Astrocyte of the cerebellum (primary cell): Measurements from ENCODE around the gene ARPC4.
A peak's percentile ranks its signal among the peaks of the same experiment; 100 is the strongest.
"Not testable (repeated sequence)": the region's sequence is repeated elsewhere in the genome, so short reads cannot be mapped to it uniquely, and the experiment has no call there.

Experiments
- DNase-seq: peaks from one replicate; pipeline ENCODE4 v3.0.0-alpha.2; 2011; ENCODE audit warnings: low read depth
- H3K4me3 ChIP-seq: 2 replicates; pipeline ENCODE4 v1.5.1; 2011; ENCODE audit warnings: mild to moderate bottlenecking, low read depth, low read length, moderate library complexity
- CTCF ChIP-seq: IDR thresholded peaks from 2 replicates; pipeline ENCODE4 v1.5.1; 2012; ENCODE audit warnings: low read length, low read depth, moderate library complexity, mild to moderate bottlenecking; ENCODE audit errors: missing control alignments
- in situ Hi-C: cut with HindIII; loops from 2 replicates; pipeline ENCODE4 v1.10.0; 2017; ENCODE audit warnings: low sequenced_read_pairs

Gene ARPC4

DNA sequence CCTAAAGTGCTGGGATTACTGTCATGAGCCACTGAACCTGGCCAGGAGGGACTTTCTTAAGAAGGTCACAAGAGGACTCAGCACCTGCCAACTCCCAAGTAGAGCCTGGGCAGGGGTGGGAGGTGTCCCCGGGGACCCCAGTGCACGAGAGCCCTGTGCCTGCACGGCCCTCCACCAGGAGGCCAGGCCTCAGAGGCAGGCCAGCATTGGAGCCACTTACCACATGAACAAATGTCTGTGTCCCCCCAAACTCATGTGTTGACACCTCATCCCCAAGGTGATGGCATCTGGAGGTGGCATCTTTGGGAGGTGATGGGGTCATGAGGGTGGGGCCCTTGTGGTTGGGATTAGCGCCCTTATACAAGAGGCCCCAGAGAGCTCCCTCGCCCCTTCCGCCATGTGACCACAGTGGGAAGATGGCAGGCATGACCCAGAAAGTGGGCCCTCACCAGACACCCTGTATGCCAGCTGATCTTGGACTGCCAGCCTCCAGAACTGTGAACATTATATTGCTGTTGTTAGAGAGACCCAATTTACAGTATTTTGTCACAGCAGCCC is 54.1 kb downstream of the ARPC4 start:
- no peak for TF ChIP-seq CTCF
- no peak overlapping the region for H3K4me3 ChIP-seq
- in situ Hi-C loops = no loop called here
- no peak for DNase-seq

GRCh38 chr3:9847870-9848269 is 55.0 kb downstream of the ARPC4 start:
- in situ Hi-C loops, DNase-seq: not testable (repeated sequence)

GRCh38 chr3:9848860-9849259 is 56.0 kb downstream of the ARPC4 start:
- in situ Hi-C loops, H3K4me3 ChIP-seq, DNase-seq: not testable (repeated sequence)
- TF ChIP-seq CTCF = peak; percentile 51

More at GRCh38 chr3:9847870-9848269, 55.0 kb downstream of the ARPC4 start:
- not testable (repeated sequence) for H3K4me3 ChIP-seq

DNA sequence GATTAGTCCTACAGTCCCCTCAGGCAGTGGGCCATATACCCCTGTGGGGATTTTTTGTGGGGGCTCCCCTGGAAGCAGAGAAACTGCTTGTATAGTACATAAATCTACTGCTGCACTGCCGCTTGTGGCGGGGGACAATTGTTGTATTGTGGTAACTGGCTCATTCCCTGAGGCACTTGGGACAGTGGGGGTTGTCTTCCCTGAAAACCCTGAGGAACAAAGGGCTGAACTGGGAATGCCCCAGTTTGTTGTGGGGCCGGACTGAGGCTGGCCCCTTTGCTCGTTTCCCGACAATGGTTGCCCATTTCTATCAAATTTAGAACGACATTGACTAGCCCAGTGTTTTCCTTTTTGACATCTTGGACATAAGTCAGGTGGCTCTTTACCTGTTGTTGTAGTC is 58.5 kb downstream of the ARPC4 start:
- DNase-seq, in situ Hi-C loops: not testable (repeated sequence)

DNA sequence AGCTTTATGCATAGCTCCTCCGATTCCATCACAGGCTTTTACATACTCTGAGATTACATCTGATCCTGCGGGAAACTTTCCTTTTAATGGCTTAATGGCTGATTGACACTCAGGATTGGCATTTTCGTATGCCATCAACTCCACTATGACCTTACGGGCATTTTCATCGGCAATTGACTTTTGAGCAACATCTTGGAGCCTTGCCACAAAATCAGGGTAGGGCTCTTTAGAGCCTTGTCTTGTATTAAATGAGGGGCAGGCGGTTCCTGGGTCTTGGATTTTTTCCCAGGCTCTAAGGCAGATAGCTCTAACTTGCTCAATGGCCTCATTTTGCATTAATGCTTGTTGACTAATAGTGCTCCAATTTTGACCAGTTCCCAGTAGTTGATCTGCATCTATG is 59.0 kb downstream of the ARPC4 start:
- in situ Hi-C loops = not testable (repeated sequence)

More for the DNA sequence above, 58.5 kb downstream of the ARPC4 start:
- not testable (repeated sequence) for H3K4me3 ChIP-seq

GRCh38 chr3:9852528-9852927 is 59.6 kb downstream of the ARPC4 start:
- TF ChIP-seq CTCF = no peak
- DNase-seq = no peak
- in situ Hi-C loops = no loop called here
- H3K4me3 ChIP-seq = no peak overlapping the region

More for the DNA sequence above, 59.0 kb downstream of the ARPC4 start:
- DNase-seq, H3K4me3 ChIP-seq: not testable (repeated sequence)

GRCh38 chr3:9854291-9854940 is 61.5 kb downstream of the ARPC4 start:
- in situ Hi-C loops, DNase-seq, H3K4me3 ChIP-seq: not testable (repeated sequence)

DNA sequence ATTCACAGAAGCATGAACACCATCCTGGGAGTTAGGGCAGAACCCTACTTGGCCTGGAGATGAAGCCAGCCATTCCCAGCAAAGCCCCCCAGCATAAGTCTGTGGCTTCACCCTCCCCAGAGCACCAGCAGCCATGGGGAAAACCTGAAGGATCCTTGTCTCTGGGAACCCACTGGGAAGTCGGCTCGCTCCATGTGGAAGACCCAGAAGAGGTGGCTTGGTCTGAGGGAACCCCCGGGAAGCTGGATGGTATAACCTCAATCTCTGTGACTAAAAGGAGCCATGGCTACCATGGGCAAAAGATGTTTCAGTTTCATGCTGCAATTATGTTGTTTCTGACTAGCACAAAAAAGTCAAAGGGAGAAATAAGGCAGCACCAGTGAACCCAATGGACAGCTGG is 62.7 kb downstream of the ARPC4 start:
- DNase-seq = no peak
- no peak overlapping the region for H3K4me3 ChIP-seq
- in situ Hi-C loops = no loop called here
- no peak for TF ChIP-seq CTCF
